GM23338 (cell line): ENCODE measurements around the gene SOSTDC1.

Source experiments
- CTCF ChIP-seq, 2 experiments: fragments of 200-600 bp in 1 of 2; sonication (generic) in 1 of 2; conservative IDR thresholded peaks; 2 replicates each; pipeline versions ENCODE4 v1.5.1 to v1.6.1; 2016 to 2017; ENCODE audit warnings: antibody characterized with exemption in 2 of 2, low read depth in 2 of 2, mild to moderate bottlenecking in 2 of 2, moderate library complexity in 1 of 2
- EZH2 ChIP-seq: fragments of 200-600 bp; sonication (generic); IDR thresholded peaks from one replicate; pipeline ENCODE4 v1.8.0; 2017; ENCODE audit warnings: antibody characterized with exemption, mild to moderate bottlenecking, low read depth; ENCODE audit not compliant: unreplicated experiment
- JUNB ChIP-seq: IDR thresholded peaks from one replicate; pipeline ENCODE4 v1.6.1; 2016; ENCODE audit warnings: antibody characterized with exemption; ENCODE audit not compliant: unreplicated experiment
- POLR2AphosphoS5 ChIP-seq: IDR thresholded peaks from 2 replicates; pipeline ENCODE4 v1.6.1; 2016; ENCODE audit warnings: antibody characterized with exemption, low read depth
- ZNF114 ChIP-seq: fragments of 250-450 bp; sonication (Bioruptor Pico); IDR thresholded peaks from 2 replicates; pipeline ENCODE4 v1.5.0; 2020; ENCODE audit warnings: mild to moderate bottlenecking, moderate library complexity

- no peak for TF ChIP-seq CTCF (conservative IDR thresholded peaks at IDR 0.05; ENCODE audit: low read depth in 2 of 2)
- no peak for TF ChIP-seq EZH2
- no peak for TF ChIP-seq ZNF114
- TF ChIP-seq POLR2AphosphoS5 = no peak
- TF ChIP-seq JUNB = no peak
These were observed 36.8 kb upstream of the SOSTDC1 start for GRCh38 chr7:16502303-16502702.
